DND-41 (cell line): Measurements from ENCODE around the gene GRID2.

Experiments
- ATAC-seq: fragments of 200-7000 bp; cut with Tn5 transposase; 3 replicates; pipeline ENCODE4 v1.9.1; 2021; ENCODE audit warnings: low read depth; ENCODE audit not compliant: insufficient read depth
- DNase-seq: peaks from one replicate; pipeline ENCODE4 v3.0.0-alpha.2; 2020
- H2AFZ ChIP-seq: 2 replicates; pipeline ENCODE4 v1.6.0; 2012; ENCODE audit warnings: low read depth, low read length
- H3K27ac ChIP-seq: 2 replicates; pipeline ENCODE4 v1.5.1; 2012; ENCODE audit warnings: low read length, inconsistent platforms
- H3K27me3 ChIP-seq: fragments of 200-600 bp; sonication (generic); 2 replicates; pipeline ENCODE4 v1.6.0; 2012; ENCODE audit warnings: low read length, mild to moderate bottlenecking, inconsistent platforms; ENCODE audit not compliant: insufficient read depth, poor library complexity
- H3K36me3 ChIP-seq: 2 replicates; pipeline ENCODE4 v1.5.1; 2012; ENCODE audit warnings: low read length, inconsistent platforms; ENCODE audit not compliant: insufficient read depth
- H3K4me1 ChIP-seq: 2 replicates; pipeline ENCODE4 v1.5.1; 2012; ENCODE audit warnings: mild to moderate bottlenecking, low read length; ENCODE audit not compliant: insufficient read depth
- H3K4me2 ChIP-seq: 2 replicates; pipeline ENCODE4 v1.6.0; 2012; ENCODE audit warnings: mild to moderate bottlenecking, moderate library complexity, low read length, inconsistent platforms; ENCODE audit not compliant: insufficient read depth
- H3K4me3 ChIP-seq, 2 experiments: fragments of 200-600 bp in 1 of 2; shearing (Covaris generic) in 1 of 2; 2 replicates each; pipeline ENCODE4 v1.5.1; 2012 to 2016; ENCODE audit warnings: inconsistent platforms in 2 of 2, low read length in 2 of 2, mild to moderate bottlenecking in 2 of 2, low read depth in 1 of 2, moderate library complexity in 1 of 2
- H3K79me2 ChIP-seq: 2 replicates; pipeline ENCODE4 v1.6.0; 2012; ENCODE audit warnings: low read length, inconsistent platforms; ENCODE audit not compliant: insufficient read depth
- H3K9ac ChIP-seq: 2 replicates; pipeline ENCODE4 v1.6.0; 2012; ENCODE audit warnings: low read depth, mild to moderate bottlenecking, inconsistent platforms, low read length, moderate library complexity
- H3K9me3 ChIP-seq: 2 replicates; pipeline ENCODE4 v1.5.1; 2012; ENCODE audit warnings: low read length, moderate library complexity, mild to moderate bottlenecking, inconsistent platforms; ENCODE audit not compliant: insufficient read depth, severe bottlenecking
- H4K20me1 ChIP-seq: 2 replicates; pipeline ENCODE4 v1.6.0; 2012; ENCODE audit warnings: low read length; ENCODE audit not compliant: insufficient read depth
- CTCF ChIP-seq: IDR thresholded peaks from 2 replicates; pipeline ENCODE4 v1.5.1; 2012; ENCODE audit warnings: borderline replicate concordance, low read length, moderate library complexity, mild to moderate bottlenecking; ENCODE audit not compliant: poor library complexity, severe bottlenecking; ENCODE audit errors: extremely low read depth
- EZH2 ChIP-seq: IDR thresholded peaks from 3 replicates; pipeline ENCODE4 v1.6.1; 2012; ENCODE audit warnings: borderline replicate concordance, low read depth, mild to moderate bottlenecking, moderate library complexity, low read length, inconsistent platforms; ENCODE audit not compliant: severe bottlenecking

GRID2 gene

GRCh38 chr4:92535599-92535998 is 231.8 kb downstream of the GRID2 start:
- DNase-seq (no peak), ATAC-seq (no peak)
- no peak overlapping the region for H3K9ac ChIP-seq
- H2AFZ ChIP-seq = no peak overlapping the region
- H3K27ac ChIP-seq = no peak overlapping the region
- no peaks in the 10 kb centered on the region for H3K4me1 ChIP-seq
- H3K9me3 ChIP-seq = no peaks in the 10 kb centered on the region
- no peaks in the 10 kb centered on the region for H3K79me2 ChIP-seq
- H3K4me3 ChIP-seq = no peak overlapping the region
- H3K36me3 ChIP-seq = no peaks in the 10 kb centered on the region
- TF ChIP-seq EZH2 = no peak
- no peak for TF ChIP-seq CTCF
- no peak overlapping the region for H3K4me2 ChIP-seq
- no peaks in the 10 kb centered on the region for H4K20me1 ChIP-seq
- H3K27me3 ChIP-seq = no peaks in the 10 kb centered on the region

GRCh38 chr4:92551616-92552015 is 247.8 kb downstream of the GRID2 start:
- no peak for TF ChIP-seq EZH2
- TF ChIP-seq CTCF = no peak
- no peak overlapping the region for H3K27ac ChIP-seq
- no peaks in the 10 kb centered on the region for H3K36me3 ChIP-seq
- no peak for ATAC-seq
- H3K4me2 ChIP-seq = no peak overlapping the region
- H3K27me3 ChIP-seq = no peaks in the 10 kb centered on the region
- H3K4me1 ChIP-seq = no peaks in the 10 kb centered on the region
- H2AFZ ChIP-seq = no peak overlapping the region
- H4K20me1 ChIP-seq = no peaks in the 10 kb centered on the region
- DNase-seq = no peak
- H3K9ac ChIP-seq = no peak overlapping the region
- no peaks in the 10 kb centered on the region for H3K9me3 ChIP-seq
- H3K4me3 ChIP-seq = no peak overlapping the region
- H3K79me2 ChIP-seq = no peaks in the 10 kb centered on the region

- TF ChIP-seq EZH2 (no peak), CTCF (no peak)
- ATAC-seq (no peak), DNase-seq (no peak)
- Histone ChIP-seq H3K27ac (no peak overlapping the region), H3K79me2 (no peaks in the 10 kb centered on the region), H2AFZ (no peak overlapping the region), H3K9me3 (no peaks in the 10 kb centered on the region), H3K9ac (no peak overlapping the region), H3K36me3 (no peaks in the 10 kb centered on the region), H3K4me1 (no peaks in the 10 kb centered on the region), H3K27me3 (no peaks in the 10 kb centered on the region), H3K4me3 (no peak overlapping the region), H4K20me1 (no peaks in the 10 kb centered on the region), H3K4me2 (no peak overlapping the region)
Measured at GRCh38 chr4:92566269-92566668, 262.5 kb downstream of the GRID2 start.

GRCh38 chr4:92580816-92581215 is 277.1 kb downstream of the GRID2 start:
- Histone ChIP-seq H3K4me1 (no peaks in the 10 kb centered on the region), H3K4me2 (no peak overlapping the region), H3K79me2 (no peaks in the 10 kb centered on the region), H3K27me3 (no peaks in the 10 kb centered on the region), H4K20me1 (no peaks in the 10 kb centered on the region), H3K4me3 (no peak overlapping the region), H3K9me3 (no peaks in the 10 kb centered on the region), H2AFZ (no peak overlapping the region), H3K27ac (no peak overlapping the region), H3K9ac (no peak overlapping the region), H3K36me3 (no peaks in the 10 kb centered on the region)
- no peak for DNase-seq
- ATAC-seq = no peak
- no peak for TF ChIP-seq CTCF
- TF ChIP-seq EZH2 = no peak
